Smooth muscle cell (in vitro differentiated cells): ENCODE measurements around the gene EGFL7. TPM values are rescaled to one million over a fixed set of nuclear protein-coding genes. Genes with fewer than 3 reads are reported as not detected.

Experiments
- DNase-seq: peaks from one replicate; lab custom pipeline; 2025; ENCODE audit not compliant: unreplicated experiment; lab: John Stamatoyannopoulos, UW
- H2AFZ ChIP-seq: fragments of 200-600 bp; sonication (generic); 2 replicates; pipeline ENCODE4 v1.6.0; 2016; ENCODE audit warnings: antibody characterized with exemption, low read depth, mild to moderate bottlenecking
- H3F3A ChIP-seq: fragments of 200-600 bp; sonication (generic); 2 replicates; pipeline ENCODE4 v1.6.0; 2017; ENCODE audit warnings: antibody characterized with exemption, low read depth
- H3K27ac ChIP-seq: fragments of 200-600 bp; sonication (generic); 2 replicates; pipeline ENCODE4 v1.5.1; 2016; ENCODE audit warnings: low read depth, mild to moderate bottlenecking
- H3K27me3 ChIP-seq: fragments of 200-600 bp; sonication (generic); 2 replicates; pipeline ENCODE4 v1.6.1; 2016; ENCODE audit warnings: low read depth, mild to moderate bottlenecking
- H3K36me3 ChIP-seq: fragments of 200-600 bp; sonication (generic); 2 replicates; pipeline ENCODE4 v1.5.1; 2016; ENCODE audit warnings: low read depth
- H3K4me1 ChIP-seq: fragments of 200-600 bp; sonication (generic); 2 replicates; pipeline ENCODE4 v1.5.1; 2016; ENCODE audit warnings: low read depth
- H3K4me2 ChIP-seq: fragments of 200-600 bp; sonication (generic); 2 replicates; pipeline ENCODE4 v1.6.0; 2016; ENCODE audit warnings: mild to moderate bottlenecking
- H3K4me3 ChIP-seq: fragments of 200-600 bp; sonication (generic); 2 replicates; pipeline ENCODE4 v1.5.1; 2016; ENCODE audit warnings: mild to moderate bottlenecking
- H3K79me2 ChIP-seq: fragments of 200-600 bp; sonication (generic); 2 replicates; pipeline ENCODE4 v1.6.0; 2016; ENCODE audit warnings: low read depth, mild to moderate bottlenecking
- H3K9ac ChIP-seq: fragments of 200-600 bp; sonication (generic); 2 replicates; pipeline ENCODE4 v1.6.0; 2016; ENCODE audit warnings: low read depth
- H3K9me3 ChIP-seq: fragments of 200-600 bp; sonication (generic); replicated peaks from 2 replicates; pipeline ENCODE4 v1.5.1; 2016; ENCODE audit warnings: low read depth
- H4K20me1 ChIP-seq: fragments of 200-600 bp; sonication (generic); 2 replicates; pipeline ENCODE4 v1.6.0; 2016; ENCODE audit warnings: low read depth
- WGBS: methylation state at CpG from one replicate; pipeline ENCODE4 v1.1.7; 2016; ENCODE audit warnings: low lambda C conversion rate; 5-methylcytosine and 5-hydroxymethylcytosine counted together
- polyA plus RNA-seq: library from polyadenylated mRNA; unstranded; fragments of >200 nt; fragmentation: Nextera tagmentation; extraction: Ambion mirVana; gene quantifications from 2 replicates; pipeline ENCODE4 v1.2.1, GENCODE V29; 2016
- total RNA-seq: library from RNA; depleted of rRNA; stranded (reverse); fragments of >200 nt; gene quantifications from 2 replicates; pipeline ENCODE4 v1.2.3, GENCODE V29; 2014
- TF ChIP-seq, protein P1 (sequence below): fragments of 200-600 bp; sonication (generic); IDR thresholded peaks from 2 replicates; pipeline ENCODE4 v1.5.1; 2017; ENCODE audit warnings: borderline replicate concordance, mild to moderate bottlenecking, antibody characterized with exemption; ENCODE audit not compliant: insufficient read depth, poor library complexity, severe bottlenecking

The EGFL7 gene
- total and polyA plus RNA-seq, 2 experiments from 2014 or later = 61.8 to 239 TPM

DNA sequence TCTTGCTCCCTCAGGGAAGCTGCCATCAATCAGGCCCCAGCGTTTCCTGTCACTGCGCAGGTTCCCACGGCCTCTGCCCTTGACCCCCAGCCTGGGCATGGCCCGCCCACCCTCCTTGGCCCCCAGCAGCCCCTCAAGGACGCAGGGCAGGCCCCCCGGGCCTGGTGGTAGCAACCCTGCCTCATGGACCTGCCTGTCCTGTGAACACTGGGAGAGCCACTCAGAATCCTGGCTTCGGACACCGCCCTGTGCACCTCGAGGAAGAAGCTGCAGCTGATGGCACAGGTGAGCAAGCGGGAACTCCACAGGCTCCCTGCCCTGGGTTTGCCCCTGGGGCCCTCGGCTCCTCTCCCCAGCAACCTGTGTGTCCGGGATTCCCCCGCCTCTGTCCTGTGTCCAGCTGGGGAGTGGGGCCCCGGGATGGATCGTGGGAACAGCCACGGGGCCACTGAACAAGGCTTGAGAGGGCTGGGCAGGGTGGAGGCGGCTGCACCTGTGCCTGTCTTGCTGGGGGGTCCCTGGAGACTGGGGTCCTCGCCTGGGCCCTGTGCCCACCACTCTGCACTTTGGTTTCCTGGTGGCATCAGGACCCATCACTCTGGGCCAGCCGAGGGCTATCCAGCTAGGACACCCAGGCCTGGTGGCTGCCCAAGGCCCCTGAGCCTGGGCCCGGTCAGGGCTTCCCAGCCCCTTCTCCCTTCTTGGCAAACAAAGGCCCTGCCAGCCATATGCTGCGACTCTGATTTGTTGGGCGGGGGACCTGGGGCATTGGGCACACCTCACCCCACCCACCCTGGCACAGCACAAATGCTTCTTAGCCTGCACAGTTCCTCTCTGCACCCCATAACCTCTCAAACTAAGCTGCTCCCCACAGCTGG lies 33.5 kb upstream of the EGFL7 start:
- Histone ChIP-seq H2AFZ (no peak overlapping the region), H3F3A (no peaks in the 10 kb centered on the region), H3K27ac (no peak overlapping the region), H3K79me2 (no peaks in the 10 kb centered on the region), H3K4me2 (no peak overlapping the region), H3K4me3 (no peak overlapping the region), H3K27me3 (no peaks in the 10 kb centered on the region), H3K9ac (no peak overlapping the region), H3K9me3 (no peaks in the 10 kb centered on the region), H3K4me1 (no peaks in the 10 kb centered on the region), H3K36me3 (no peaks in the 10 kb centered on the region), H4K20me1 (no peaks in the 10 kb centered on the region)
- DNase-seq = no peak
- TF ChIP-seq, protein P1, sequence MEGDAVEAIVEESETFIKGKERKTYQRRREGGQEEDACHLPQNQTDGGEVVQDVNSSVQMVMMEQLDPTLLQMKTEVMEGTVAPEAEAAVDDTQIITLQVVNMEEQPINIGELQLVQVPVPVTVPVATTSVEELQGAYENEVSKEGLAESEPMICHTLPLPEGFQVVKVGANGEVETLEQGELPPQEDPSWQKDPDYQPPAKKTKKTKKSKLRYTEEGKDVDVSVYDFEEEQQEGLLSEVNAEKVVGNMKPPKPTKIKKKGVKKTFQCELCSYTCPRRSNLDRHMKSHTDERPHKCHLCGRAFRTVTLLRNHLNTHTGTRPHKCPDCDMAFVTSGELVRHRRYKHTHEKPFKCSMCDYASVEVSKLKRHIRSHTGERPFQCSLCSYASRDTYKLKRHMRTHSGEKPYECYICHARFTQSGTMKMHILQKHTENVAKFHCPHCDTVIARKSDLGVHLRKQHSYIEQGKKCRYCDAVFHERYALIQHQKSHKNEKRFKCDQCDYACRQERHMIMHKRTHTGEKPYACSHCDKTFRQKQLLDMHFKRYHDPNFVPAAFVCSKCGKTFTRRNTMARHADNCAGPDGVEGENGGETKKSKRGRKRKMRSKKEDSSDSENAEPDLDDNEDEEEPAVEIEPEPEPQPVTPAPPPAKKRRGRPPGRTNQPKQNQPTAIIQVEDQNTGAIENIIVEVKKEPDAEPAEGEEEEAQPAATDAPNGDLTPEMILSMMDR = no peak
- 88% methylated on average over 18 of the region's 22 CpGs for WGBS

DNA sequence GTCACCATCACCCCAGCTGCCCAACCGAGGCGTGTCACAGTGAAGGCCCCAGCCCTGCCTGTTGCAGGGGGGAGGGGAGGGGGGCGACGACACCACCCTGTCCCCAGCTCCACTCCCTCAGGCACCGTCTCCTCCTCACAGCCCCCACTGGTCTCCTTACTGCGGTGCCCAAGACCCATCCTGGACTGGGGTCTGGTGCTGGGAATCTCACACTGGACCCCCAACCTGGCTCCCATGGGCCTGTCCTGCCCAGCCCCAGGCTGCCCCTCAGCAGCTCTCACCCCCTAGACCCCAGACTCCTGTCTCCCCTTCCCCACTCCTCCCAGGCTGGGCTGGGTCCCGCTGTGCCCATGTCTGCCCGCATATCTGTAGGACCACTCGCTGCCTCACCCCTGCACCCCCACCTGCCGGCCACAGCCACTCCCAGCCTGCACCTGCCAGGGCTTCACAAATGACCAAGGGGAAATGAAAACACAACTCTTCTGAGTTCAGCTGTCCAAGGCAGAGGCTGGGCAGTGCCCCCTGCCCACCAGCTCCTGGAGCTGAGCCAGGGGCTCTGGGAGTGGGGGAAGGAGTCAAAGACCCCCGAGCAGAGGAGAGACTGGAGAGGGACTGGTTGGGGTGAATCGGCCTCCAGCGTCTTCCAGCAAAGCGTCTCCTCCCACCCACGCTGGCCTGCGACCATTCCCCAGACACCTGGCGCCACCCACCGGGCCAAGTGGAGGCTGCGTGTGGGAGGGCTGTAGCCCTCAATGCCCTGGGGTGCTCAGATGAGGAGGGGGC lies 32.6 kb upstream of the EGFL7 start:
- Histone ChIP-seq H3K4me2 (no peak overlapping the region), H2AFZ (no peak overlapping the region), H3K4me3 (no peak overlapping the region), H3K36me3 (no peaks in the 10 kb centered on the region), H3F3A (no peaks in the 10 kb centered on the region), H3K4me1 (no peaks in the 10 kb centered on the region), H3K27ac (no peak overlapping the region), H3K79me2 (no peaks in the 10 kb centered on the region), H3K9me3 (no peaks in the 10 kb centered on the region), H3K27me3 (no peaks in the 10 kb centered on the region), H3K9ac (no peak overlapping the region), H4K20me1 (no peaks in the 10 kb centered on the region)
- 50% methylated on average over 19 of the region's 19 CpGs for WGBS
- no peak for DNase-seq
- TF ChIP-seq, protein P1 = peak; percentile 37

DNA sequence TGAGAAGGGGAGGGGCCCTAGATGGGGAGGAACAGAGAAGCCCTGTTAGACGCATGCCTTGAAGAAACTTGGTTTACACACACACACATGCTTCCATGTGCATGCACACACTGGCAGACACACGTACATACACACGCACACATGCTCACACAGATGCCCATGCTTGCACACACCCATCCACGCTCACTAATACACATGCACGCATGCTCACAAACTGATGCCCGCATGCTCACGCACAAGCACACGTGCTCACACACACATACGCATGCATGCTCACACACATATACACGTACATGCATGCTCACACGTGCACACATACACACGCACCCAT lies 32.1 kb upstream of the EGFL7 start:
- 59% methylated on average over 9 of the region's 12 CpGs for WGBS
- Histone ChIP-seq H4K20me1 (no peaks in the 10 kb centered on the region), H2AFZ (no peak overlapping the region)

More for the DNA sequence above, 32.1 kb upstream of the EGFL7 start:
- H3F3A ChIP-seq = no peaks in the 10 kb centered on the region
- DNase-seq = no peak
- TF ChIP-seq, protein P1 = no peak
- no peaks in the 10 kb centered on the region for H3K79me2 ChIP-seq
- no peak overlapping the region for H3K9ac ChIP-seq
- H3K27ac ChIP-seq = no peak overlapping the region
- H3K27me3 ChIP-seq = no peaks in the 10 kb centered on the region
- no peaks in the 10 kb centered on the region for H3K4me1 ChIP-seq
- no peak overlapping the region for H3K4me3 ChIP-seq
- no peak overlapping the region for H3K4me2 ChIP-seq
- no peaks in the 10 kb centered on the region for H3K9me3 ChIP-seq
- H3K36me3 ChIP-seq = no peaks in the 10 kb centered on the region
